Astrocyte of the cerebellum (primary cell): ENCODE results near the gene PLXNA2.

ENCODE experiments used
- DNase-seq: peaks from one replicate; pipeline ENCODE4 v3.0.0-alpha.2; 2011; ENCODE audit warnings: low read depth
- H3K4me3 ChIP-seq: 2 replicates; pipeline ENCODE4 v1.5.1; 2011; ENCODE audit warnings: mild to moderate bottlenecking, low read depth, low read length, moderate library complexity
- in situ Hi-C: cut with HindIII; loops from 2 replicates; pipeline ENCODE4 v1.10.0; 2017; ENCODE audit warnings: low sequenced_read_pairs
- TF ChIP-seq, protein P1 (sequence below): IDR thresholded peaks from 2 replicates; pipeline ENCODE4 v1.5.1; 2012; ENCODE audit warnings: low read length, low read depth, moderate library complexity, mild to moderate bottlenecking; ENCODE audit errors: missing control alignments

PLXNA2 gene

DNA sequence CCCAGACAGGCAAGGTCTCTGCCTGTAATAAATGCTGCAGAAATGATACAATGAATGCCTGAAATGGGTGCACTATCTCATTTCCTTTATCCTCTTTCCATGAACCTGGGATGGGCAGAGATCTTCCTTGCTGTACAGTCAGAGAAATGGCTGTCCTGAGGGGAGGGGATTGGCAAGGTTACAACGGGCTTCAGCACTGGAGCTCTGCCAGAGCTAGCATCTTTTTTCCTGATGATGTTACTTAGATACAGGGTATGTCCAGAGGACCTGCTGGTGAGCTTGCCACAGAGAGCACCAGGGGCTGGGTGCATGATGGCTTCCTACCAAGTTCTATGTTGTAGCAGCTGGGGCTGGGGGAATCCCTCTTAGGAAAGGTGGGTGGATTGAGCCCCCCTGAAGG, 115.1 kb downstream of the PLXNA2 start:
- in situ Hi-C loops = no loop called here
- no peak overlapping the region for H3K4me3 ChIP-seq
- TF ChIP-seq, protein P1, sequence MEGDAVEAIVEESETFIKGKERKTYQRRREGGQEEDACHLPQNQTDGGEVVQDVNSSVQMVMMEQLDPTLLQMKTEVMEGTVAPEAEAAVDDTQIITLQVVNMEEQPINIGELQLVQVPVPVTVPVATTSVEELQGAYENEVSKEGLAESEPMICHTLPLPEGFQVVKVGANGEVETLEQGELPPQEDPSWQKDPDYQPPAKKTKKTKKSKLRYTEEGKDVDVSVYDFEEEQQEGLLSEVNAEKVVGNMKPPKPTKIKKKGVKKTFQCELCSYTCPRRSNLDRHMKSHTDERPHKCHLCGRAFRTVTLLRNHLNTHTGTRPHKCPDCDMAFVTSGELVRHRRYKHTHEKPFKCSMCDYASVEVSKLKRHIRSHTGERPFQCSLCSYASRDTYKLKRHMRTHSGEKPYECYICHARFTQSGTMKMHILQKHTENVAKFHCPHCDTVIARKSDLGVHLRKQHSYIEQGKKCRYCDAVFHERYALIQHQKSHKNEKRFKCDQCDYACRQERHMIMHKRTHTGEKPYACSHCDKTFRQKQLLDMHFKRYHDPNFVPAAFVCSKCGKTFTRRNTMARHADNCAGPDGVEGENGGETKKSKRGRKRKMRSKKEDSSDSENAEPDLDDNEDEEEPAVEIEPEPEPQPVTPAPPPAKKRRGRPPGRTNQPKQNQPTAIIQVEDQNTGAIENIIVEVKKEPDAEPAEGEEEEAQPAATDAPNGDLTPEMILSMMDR = no peak
- no peak for DNase-seq

DNA sequence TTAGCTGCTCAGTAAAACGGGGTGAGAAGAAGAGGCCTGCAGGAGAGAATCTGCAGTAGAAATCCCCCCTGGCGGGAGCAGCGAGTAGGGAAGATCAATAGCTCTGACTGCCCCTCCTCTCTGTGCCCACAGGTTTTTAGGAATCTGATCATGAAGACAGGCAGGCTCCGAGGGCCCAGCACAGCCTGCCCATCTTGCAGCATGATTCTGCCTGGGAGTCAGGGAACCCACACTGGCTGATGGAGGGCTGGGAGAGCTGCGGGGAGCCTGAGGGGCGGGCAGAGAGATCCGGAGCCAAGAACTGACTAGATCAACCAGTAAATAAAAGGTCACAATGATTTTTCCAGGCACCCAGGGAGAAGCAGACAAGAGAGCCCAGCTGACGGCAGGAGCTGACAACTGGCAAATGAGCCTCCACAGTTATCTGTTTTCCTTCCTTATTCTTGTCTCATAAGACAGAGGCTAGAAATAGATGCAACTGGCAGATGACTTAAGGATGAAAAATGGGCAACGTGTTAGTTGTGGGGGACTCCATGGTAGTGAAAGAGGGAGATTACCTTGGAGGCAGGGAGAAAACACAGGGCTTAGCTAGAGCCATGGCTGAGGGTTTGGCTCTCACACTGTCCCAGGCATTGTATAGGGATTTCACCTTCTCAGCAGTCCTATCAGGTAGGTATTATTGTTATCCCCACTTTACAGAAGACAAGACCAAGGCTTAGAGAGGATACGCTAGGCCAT, 116.2 kb downstream of the PLXNA2 start:
- in situ Hi-C loops = no loop called here
- TF ChIP-seq, protein P1 = no peak
- H3K4me3 ChIP-seq = no peak overlapping the region
- no peak for DNase-seq

DNA sequence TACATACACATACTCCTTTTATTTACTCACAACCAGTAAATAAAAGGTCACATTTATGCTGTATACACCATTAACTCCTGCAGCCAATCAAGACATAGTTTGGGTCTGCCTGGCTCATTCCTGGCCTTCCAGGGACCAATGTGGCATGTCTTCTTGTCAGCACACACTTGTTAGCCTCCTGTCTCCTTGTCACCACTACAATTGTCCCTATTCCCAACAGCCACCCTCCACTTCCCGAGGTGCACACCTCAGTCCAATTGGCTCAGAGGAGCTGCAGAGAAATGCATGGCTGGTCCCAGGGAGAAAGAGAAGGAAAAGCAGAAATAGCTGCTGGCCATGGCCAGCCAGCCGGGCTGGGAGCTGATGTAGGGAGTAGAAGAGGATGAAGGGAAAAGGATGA, 116.9 kb downstream of the PLXNA2 start:
- H3K4me3 ChIP-seq = no peak overlapping the region
- in situ Hi-C loops = no loop called here
- no peak for DNase-seq
- TF ChIP-seq, protein P1 = no peak

DNA sequence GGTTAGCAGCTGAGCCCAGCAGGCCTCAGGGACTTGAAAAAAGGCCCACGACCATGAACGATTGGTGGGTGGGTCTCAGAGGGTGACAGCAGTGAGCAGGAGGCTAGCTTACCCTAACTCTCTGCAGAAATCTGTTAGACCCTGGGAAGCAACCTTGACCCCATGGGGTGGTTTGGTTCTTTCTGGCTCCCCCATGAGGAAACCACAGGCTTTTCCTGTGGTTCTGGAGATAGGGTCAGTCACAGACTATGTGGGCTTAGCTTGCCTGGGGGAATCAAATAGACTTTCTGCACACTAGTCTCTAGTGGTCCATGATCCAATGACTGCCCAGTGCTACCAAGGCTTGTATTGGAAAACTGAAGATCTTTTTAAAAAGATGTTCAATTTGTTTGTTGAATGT, 118.1 kb downstream of the PLXNA2 start:
- DNase-seq = no peak
- H3K4me3 ChIP-seq = no peak overlapping the region
- in situ Hi-C loops = no loop called here
- TF ChIP-seq, protein P1 = no peak

DNA sequence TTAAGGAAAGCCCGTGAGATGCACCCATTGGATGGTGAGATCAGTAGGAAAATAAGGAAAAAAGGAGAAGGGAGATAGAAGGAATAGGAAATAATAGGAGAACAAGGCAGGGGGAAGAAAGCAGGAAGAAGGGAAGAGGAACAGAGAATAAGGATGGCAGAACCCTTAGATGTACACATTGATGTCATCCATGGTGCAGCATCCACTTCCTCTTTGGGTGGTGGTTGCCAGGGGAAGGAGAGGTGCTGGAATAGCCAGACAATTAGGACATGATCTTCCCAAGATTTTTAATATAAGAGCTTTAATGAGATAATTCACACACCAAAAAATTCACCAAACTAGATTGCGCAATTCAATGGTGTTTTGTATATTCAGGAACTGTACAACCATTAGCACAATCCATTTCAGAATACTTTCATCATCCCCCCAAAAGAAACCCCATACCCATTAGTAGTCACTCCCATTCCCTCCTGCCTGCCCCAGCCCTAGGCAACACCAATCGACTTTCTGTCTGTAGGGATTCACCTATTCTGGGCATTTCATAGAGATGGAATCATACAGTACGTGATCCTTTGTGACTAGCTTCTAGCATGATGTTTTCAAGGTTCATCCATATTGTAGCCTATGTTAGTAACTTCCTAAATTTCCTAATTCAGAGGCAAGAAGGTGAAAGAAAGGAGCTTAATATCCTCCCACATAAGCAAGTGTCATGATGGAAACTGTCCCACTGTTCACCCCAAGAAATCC, 121.4 kb downstream of the PLXNA2 start:
- DNase-seq = no peak
- in situ Hi-C loops = no loop called here
- TF ChIP-seq, protein P1 = no peak
- no peak overlapping the region for H3K4me3 ChIP-seq

DNA sequence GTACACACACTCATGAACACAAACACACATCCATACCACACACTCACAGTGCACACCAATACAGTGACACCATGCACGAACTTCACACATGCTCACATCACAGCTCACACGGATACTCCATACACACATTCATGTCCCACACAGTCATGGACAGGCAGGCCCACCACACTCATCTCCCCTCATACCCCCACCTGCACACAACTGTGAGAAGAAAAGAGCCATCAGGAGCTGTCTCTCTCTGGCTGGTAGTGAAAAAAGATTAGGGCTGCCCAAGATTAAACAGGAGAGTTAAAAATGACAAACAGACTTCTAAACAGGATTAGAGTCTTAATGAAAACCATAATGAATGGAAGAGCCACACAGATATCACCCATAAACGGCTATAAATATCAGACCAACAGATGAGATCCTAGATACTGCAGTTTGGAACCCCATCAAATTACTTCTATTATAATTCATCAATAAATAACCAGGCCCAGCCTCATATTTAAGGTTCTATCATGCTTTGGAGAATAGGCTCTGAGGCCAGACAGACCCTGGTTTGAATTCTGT, 122.3 kb downstream of the PLXNA2 start:
- TF ChIP-seq, protein P1 = no peak
- no peak for DNase-seq
- in situ Hi-C loops = no loop called here
- no peak overlapping the region for H3K4me3 ChIP-seq
